ENCODE results near the gene SLC25A45. TPM values are rescaled to one million over a fixed set of nuclear protein-coding genes. Genes with fewer than 3 reads are reported as not detected.

Gene SLC25A45
- total RNA-seq, 1 donor = 12.6 TPM

Other genes with a start within 250 kb of the SLC25A45 start
- 23.6 TPM for gene SYVN1, start 248.1 kb downstream of the SLC25A45 start, total RNA-seq
- gene SPDYC, start 212.4 kb downstream of the SLC25A45 start, total RNA-seq = not detected
- gene CAPN1, start 200.7 kb downstream of the SLC25A45 start, total RNA-seq = 76.2 TPM
- gene POLA2, start 120.7 kb downstream of the SLC25A45 start, total RNA-seq = 12.2 TPM
- not detected for gene CDC42EP2, start 67.8 kb downstream of the SLC25A45 start, total RNA-seq
- 39.6 TPM for gene DPF2, start 48.8 kb downstream of the SLC25A45 start, total RNA-seq
- gene TIGD3, start 27.9 kb downstream of the SLC25A45 start, total RNA-seq = 0.42 TPM
- 23.1 TPM for gene FRMD8, start 4.0 kb upstream of the SLC25A45 start, total RNA-seq
- gene NEAT1, start 40.2 kb upstream of the SLC25A45 start, total RNA-seq = 198 TPM
- gene MALAT1, start 116.4 kb upstream of the SLC25A45 start, total RNA-seq = 22,943 TPM
- gene SCYL1, start 142.4 kb upstream of the SLC25A45 start, total RNA-seq = 36.4 TPM
- gene LTBP3, start 175.7 kb upstream of the SLC25A45 start, total RNA-seq = 25.6 TPM
- 16.8 TPM for gene ZNRD2, start 187.8 kb upstream of the SLC25A45 start, total RNA-seq
- gene FAM89B, start 189.9 kb upstream of the SLC25A45 start, total RNA-seq = 18.1 TPM
- 79.1 TPM for gene EHBP1L1, start 193.4 kb upstream of the SLC25A45 start, total RNA-seq
- gene KCNK7, start 213.2 kb upstream of the SLC25A45 start, total RNA-seq = 1.7 TPM
- gene MAP3K11, start 231.6 kb upstream of the SLC25A45 start, total RNA-seq = 41.1 TPM
- 15.0 TPM for gene PCNX3, start 233.1 kb upstream of the SLC25A45 start, total RNA-seq

Measured in mononuclear cell (primary cell).